WTC11 (cell line): ENCODE measurements around the gene HLX. TPM values are rescaled to one million over a fixed set of nuclear protein-coding genes. Genes with fewer than 3 reads are reported as not detected.

Experiments
- ATAC-seq: fragments of 200-7000 bp; cut with Tn5 transposase; 2 replicates; pipeline ENCODE4 v1.10.0; 2021; ENCODE audit warnings: mild to moderate bottlenecking, moderate library complexity
- CTCF ChIA-PET: fragments of 300-600 bp; sonication (Branson Sonifier 250); formaldehyde crosslinking; loops from one replicate; lab custom pipeline; 2021; ENCODE audit warnings: antibody characterized with exemption; lab: Charles Lee
- POLR2A ChIA-PET: fragments of 350-600 bp; sonication (Branson Sonifier 250); formaldehyde crosslinking; loops from one replicate; lab custom pipeline; 2021; ENCODE audit warnings: antibody characterized with exemption; lab: Charles Lee
- DNase-seq: peaks from one replicate; pipeline ENCODE4 v3.0.0; 2021; ENCODE audit warnings: low spot score
- H3K27ac Mint-ChIP-seq: 2 replicates; pipeline ENCODE4 v1.8.0; 2021; ENCODE audit warnings: mixed read lengths
- H3K27me3 Mint-ChIP-seq: 2 replicates; pipeline ENCODE4 v1.8.0; 2021; ENCODE audit warnings: low read depth, mild to moderate bottlenecking, moderate library complexity, mixed read lengths
- H3K36me3 Mint-ChIP-seq: 2 replicates; pipeline ENCODE4 v1.8.0; 2021; ENCODE audit warnings: mixed read lengths
- H3K4me1 Mint-ChIP-seq: 2 replicates; pipeline ENCODE4 v1.8.0; 2022; ENCODE audit warnings: mixed read lengths
- H3K4me3 Mint-ChIP-seq: 2 replicates; pipeline ENCODE4 v1.8.0; 2021; ENCODE audit warnings: mild to moderate bottlenecking, moderate library complexity, mixed read lengths
- H3K9me3 Mint-ChIP-seq: 2 replicates; pipeline ENCODE4 v1.8.0; 2021; ENCODE audit warnings: mixed read lengths
- AFF4 ChIP-seq: sonication (generic); formaldehyde crosslinking; IDR thresholded peaks from 2 replicates; pipeline ENCODE4 v1.8.1; 2023; ENCODE audit warnings: mild to moderate bottlenecking, missing genetic modification reagents, borderline replicate concordance
- ARID4B ChIP-seq: sonication (generic); formaldehyde crosslinking; IDR thresholded peaks from 2 replicates; pipeline ENCODE4 v1.8.0; 2023; ENCODE audit warnings: missing genetic modification reagents, mild to moderate bottlenecking, borderline replicate concordance
- ATF6 ChIP-seq: sonication (generic); formaldehyde crosslinking; IDR thresholded peaks from 2 replicates; pipeline ENCODE4 v1.8.1; 2023; ENCODE audit warnings: mild to moderate bottlenecking, missing genetic modification reagents
- NR1H2 ChIP-seq: sonication (generic); formaldehyde crosslinking; IDR thresholded peaks from 2 replicates; pipeline ENCODE4 v1.9.0; 2021; ENCODE audit warnings: mild to moderate bottlenecking, moderate library complexity, missing genetic modification reagents
- NR2C2 ChIP-seq: sonication (generic); formaldehyde crosslinking; IDR thresholded peaks from 2 replicates; pipeline ENCODE4 v1.8.0; 2022; ENCODE audit warnings: mild to moderate bottlenecking, missing genetic modification reagents
- RORB ChIP-seq: fragments of 250-450 bp; sonication (Bioruptor Pico); IDR thresholded peaks from 2 replicates; pipeline ENCODE4 v1.9.0; 2021; ENCODE audit warnings: mild to moderate bottlenecking
- STAT6 ChIP-seq: sonication (generic); formaldehyde crosslinking; conservative IDR thresholded peaks from 2 replicates; pipeline ENCODE4 v1.8.1; 2023; ENCODE audit warnings: mild to moderate bottlenecking, low read depth, missing genetic modification reagents, moderate library complexity
- TCF7 ChIP-seq: sonication (generic); formaldehyde crosslinking; IDR thresholded peaks from 2 replicates; pipeline ENCODE4 v1.8.0; 2022; ENCODE audit warnings: mild to moderate bottlenecking, low read depth, missing genetic modification reagents, moderate library complexity
- TEAD4 ChIP-seq: sonication (generic); formaldehyde crosslinking; IDR thresholded peaks from 2 replicates; pipeline ENCODE4 v1.8.0; 2022; ENCODE audit warnings: mild to moderate bottlenecking, missing genetic modification reagents
- ZNF317 ChIP-seq: sonication (generic); formaldehyde crosslinking; IDR thresholded peaks from 2 replicates; pipeline ENCODE4 v1.8.1; 2023; ENCODE audit warnings: low read depth, mild to moderate bottlenecking, moderate library complexity, missing genetic modification reagents, borderline replicate concordance
- ZNF423 ChIP-seq: fragments of 250-450 bp; sonication (Bioruptor Pico); IDR thresholded peaks from 2 replicates; pipeline ENCODE4 v2.1.2; 2022; ENCODE audit warnings: mild to moderate bottlenecking, moderate library complexity
- total RNA-seq: library from RNA; stranded (reverse); gene quantifications from 3 replicates; pipeline ENCODE4 v1.2.3, GENCODE V29; 2021
- TF ChIP-seq, protein P1 (sequence below): sonication (generic); formaldehyde crosslinking; IDR thresholded peaks from 2 replicates; pipeline ENCODE4 v1.8.0; 2022; ENCODE audit warnings: mild to moderate bottlenecking, missing genetic modification reagents
- TF ChIP-seq, protein P2 (sequence below): fragments of 250-450 bp; sonication (Bioruptor Pico); IDR thresholded peaks from 2 replicates; pipeline ENCODE4 v1.8.0; 2021; ENCODE audit warnings: mild to moderate bottlenecking
- TF ChIP-seq, protein P3 (sequence below): sonication (generic); formaldehyde crosslinking; IDR thresholded peaks from 2 replicates; pipeline ENCODE4 v1.8.1; 2023; ENCODE audit warnings: mild to moderate bottlenecking, missing genetic modification reagents, moderate library complexity

The HLX gene
- total RNA-seq, 1 experiment from 2014 or later = not detected

- TF ChIP-seq, protein P1, sequence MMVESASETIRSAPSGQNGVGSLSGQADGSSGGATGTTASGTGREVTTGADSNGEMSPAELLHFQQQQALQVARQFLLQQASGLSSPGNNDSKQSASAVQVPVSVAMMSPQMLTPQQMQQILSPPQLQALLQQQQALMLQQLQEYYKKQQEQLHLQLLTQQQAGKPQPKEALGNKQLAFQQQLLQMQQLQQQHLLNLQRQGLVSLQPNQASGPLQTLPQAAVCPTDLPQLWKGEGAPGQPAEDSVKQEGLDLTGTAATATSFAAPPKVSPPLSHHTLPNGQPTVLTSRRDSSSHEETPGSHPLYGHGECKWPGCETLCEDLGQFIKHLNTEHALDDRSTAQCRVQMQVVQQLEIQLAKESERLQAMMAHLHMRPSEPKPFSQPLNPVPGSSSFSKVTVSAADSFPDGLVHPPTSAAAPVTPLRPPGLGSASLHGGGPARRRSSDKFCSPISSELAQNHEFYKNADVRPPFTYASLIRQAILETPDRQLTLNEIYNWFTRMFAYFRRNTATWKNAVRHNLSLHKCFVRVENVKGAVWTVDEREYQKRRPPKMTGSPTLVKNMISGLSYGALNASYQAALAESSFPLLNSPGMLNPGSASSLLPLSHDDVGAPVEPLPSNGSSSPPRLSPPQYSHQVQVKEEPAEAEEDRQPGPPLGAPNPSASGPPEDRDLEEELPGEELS = no peak
- TF ChIP-seq, protein P2, sequence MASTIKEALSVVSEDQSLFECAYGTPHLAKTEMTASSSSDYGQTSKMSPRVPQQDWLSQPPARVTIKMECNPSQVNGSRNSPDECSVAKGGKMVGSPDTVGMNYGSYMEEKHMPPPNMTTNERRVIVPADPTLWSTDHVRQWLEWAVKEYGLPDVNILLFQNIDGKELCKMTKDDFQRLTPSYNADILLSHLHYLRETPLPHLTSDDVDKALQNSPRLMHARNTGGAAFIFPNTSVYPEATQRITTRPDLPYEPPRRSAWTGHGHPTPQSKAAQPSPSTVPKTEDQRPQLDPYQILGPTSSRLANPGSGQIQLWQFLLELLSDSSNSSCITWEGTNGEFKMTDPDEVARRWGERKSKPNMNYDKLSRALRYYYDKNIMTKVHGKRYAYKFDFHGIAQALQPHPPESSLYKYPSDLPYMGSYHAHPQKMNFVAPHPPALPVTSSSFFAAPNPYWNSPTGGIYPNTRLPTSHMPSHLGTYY (CRISPR knock-in tag) = no peak
- TF ChIP-seq RORB (CRISPR knock-in tag) (no peak), AFF4 (CRISPR knock-in tag) (no peak), TEAD4 (no peak), NR1H2 (CRISPR knock-in tag) (no peak)
These were observed 26.8 kb upstream of the HLX start (continued) for GRCh38 chr1:220852408-220852807.

DNA sequence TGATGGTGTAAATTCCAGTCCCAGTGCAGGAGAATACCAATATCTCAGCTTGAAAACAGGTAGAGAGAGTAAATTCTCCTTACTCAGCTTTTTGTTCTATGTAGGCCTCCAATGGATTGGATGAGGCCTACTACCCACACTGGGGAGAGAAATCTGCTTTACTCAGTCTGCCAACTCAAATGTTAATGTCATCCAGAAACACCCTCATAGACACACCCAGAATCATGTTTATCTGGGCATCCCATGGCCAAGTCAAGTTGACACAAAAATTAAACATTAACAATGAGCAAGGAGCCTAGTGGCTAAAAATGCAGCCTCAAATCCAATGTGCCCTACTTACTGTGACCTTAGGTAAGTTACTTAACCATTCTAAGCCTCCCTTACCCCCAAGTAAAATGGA is 6.9 kb upstream of the HLX start:
- H3K36me3 Mint-ChIP-seq = no peaks in the 10 kb centered on the region
- TF ChIP-seq, protein P3, sequence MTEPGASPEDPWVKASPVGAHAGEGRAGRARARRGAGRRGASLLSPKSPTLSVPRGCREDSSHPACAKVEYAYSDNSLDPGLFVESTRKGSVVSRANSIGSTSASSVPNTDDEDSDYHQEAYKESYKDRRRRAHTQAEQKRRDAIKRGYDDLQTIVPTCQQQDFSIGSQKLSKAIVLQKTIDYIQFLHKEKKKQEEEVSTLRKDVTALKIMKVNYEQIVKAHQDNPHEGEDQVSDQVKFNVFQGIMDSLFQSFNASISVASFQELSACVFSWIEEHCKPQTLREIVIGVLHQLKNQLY = no peak
- TF ChIP-seq TCF7 (CRISPR knock-in tag) (no peak), ATF6 (no peak)
- TF ChIP-seq, all 79 proteins: peak for 0
- POLR2A ChIA-PET = no interaction called here
- H3K27me3 Mint-ChIP-seq = peaks cover 45% of the 10 kb centered on the region
- H3K4me3 Mint-ChIP-seq = no peak overlapping the region
- DNase-seq = no peak
- H3K9me3 Mint-ChIP-seq = no peaks in the 10 kb centered on the region
- H3K27ac Mint-ChIP-seq = no peak overlapping the region
- no peak for ATAC-seq
- CTCF ChIA-PET = no interaction called here
- peaks cover 13% of the 10 kb centered on the region for H3K4me1 Mint-ChIP-seq

- no peak for DNase-seq
- peaks cover 21% of the 10 kb centered on the region for H3K4me1 Mint-ChIP-seq
- H3K9me3 Mint-ChIP-seq = no peaks in the 10 kb centered on the region
- CTCF ChIA-PET = no interaction called here
- no peak for ATAC-seq
- peaks cover 53% of the 10 kb centered on the region for H3K27me3 Mint-ChIP-seq
- no peak overlapping the region for H3K27ac Mint-ChIP-seq
- H3K4me3 Mint-ChIP-seq = no peak overlapping the region
- no peaks in the 10 kb centered on the region for H3K36me3 Mint-ChIP-seq
- POLR2A ChIA-PET = no interaction called here
- TF ChIP-seq NR2C2 (CRISPR knock-in tag) = no peak
- TF ChIP-seq ARID4B (CRISPR knock-in tag) = no peak
- no peak for TF ChIP-seq STAT6 (CRISPR knock-in tag)
- TF ChIP-seq ZNF423 (CRISPR knock-in tag) = no peak
- TF ChIP-seq ZNF317 (CRISPR knock-in tag) = no peak
These were observed 6.2 kb upstream of the HLX start for GRCh38 chr1:220873087-220873486.
